ENCODE measurements around the gene ZC3H12C. TPM values are rescaled to one million over a fixed set of nuclear protein-coding genes. Genes with fewer than 3 reads are reported as not detected.

The ZC3H12C gene
- total RNA-seq, 1 donor from 2014 or later, result 9.6 TPM

DNA sequence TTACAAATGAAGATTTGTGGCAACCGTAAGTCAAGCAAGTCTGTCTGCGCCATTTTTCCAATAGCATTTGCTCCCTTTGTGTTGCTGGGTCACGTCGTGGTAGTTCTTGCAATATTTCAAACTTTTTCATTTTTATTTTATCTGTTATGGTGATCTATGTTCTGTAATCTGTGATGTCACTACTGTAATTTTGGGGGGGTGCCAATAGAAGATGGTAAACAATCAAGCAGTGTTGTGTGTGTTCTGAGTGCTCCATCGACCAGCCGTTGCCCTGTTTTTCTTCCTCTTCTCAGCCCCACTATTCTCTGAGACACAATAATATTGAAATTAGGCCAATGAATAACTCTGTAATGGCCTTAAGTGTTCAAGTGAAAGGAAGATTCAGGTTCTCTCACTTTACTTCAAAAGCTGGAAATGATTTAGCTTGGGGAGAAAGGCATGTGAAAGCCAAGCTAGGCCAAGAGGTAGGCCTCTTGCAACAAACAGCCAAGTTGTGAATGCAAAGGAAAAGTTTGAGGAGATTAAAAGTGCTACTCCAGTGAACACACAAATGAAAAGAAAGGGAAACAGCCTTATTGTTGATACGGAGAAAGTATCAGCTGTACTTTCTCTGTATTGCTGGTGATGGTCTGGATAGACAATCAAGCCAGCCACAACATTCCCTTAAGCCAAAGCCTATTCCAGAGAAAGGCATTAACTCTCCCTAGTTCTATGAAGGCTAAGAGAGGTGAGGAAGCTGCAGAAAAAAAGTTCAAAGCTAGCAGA is 7.5 kb downstream of the ZC3H12C start:
- no peaks in the 10 kb centered on the region for H3K27me3 Mint-ChIP-seq
- TF ChIP-seq, protein P1, sequence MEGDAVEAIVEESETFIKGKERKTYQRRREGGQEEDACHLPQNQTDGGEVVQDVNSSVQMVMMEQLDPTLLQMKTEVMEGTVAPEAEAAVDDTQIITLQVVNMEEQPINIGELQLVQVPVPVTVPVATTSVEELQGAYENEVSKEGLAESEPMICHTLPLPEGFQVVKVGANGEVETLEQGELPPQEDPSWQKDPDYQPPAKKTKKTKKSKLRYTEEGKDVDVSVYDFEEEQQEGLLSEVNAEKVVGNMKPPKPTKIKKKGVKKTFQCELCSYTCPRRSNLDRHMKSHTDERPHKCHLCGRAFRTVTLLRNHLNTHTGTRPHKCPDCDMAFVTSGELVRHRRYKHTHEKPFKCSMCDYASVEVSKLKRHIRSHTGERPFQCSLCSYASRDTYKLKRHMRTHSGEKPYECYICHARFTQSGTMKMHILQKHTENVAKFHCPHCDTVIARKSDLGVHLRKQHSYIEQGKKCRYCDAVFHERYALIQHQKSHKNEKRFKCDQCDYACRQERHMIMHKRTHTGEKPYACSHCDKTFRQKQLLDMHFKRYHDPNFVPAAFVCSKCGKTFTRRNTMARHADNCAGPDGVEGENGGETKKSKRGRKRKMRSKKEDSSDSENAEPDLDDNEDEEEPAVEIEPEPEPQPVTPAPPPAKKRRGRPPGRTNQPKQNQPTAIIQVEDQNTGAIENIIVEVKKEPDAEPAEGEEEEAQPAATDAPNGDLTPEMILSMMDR (IDR thresholded peaks at IDR 0.05; ENCODE audit: unreplicated experiment), result no peak
- H3K4me3 Mint-ChIP-seq (ENCODE audit: low read depth), result no peak overlapping the region
- no peaks in the 10 kb centered on the region for H3K4me1 Mint-ChIP-seq (ENCODE audit: low read depth)
- peaks cover 12% of the 10 kb centered on the region for H3K36me3 Mint-ChIP-seq (ENCODE audit: insufficient read depth)
- no peak for DNase-seq (ENCODE audit: low spot score, unreplicated experiment)
- peaks cover 5% of the 10 kb centered on the region for H3K9me3 Mint-ChIP-seq (ENCODE audit: low read depth)
- no peak overlapping the region for H3K27ac Mint-ChIP-seq

DNA sequence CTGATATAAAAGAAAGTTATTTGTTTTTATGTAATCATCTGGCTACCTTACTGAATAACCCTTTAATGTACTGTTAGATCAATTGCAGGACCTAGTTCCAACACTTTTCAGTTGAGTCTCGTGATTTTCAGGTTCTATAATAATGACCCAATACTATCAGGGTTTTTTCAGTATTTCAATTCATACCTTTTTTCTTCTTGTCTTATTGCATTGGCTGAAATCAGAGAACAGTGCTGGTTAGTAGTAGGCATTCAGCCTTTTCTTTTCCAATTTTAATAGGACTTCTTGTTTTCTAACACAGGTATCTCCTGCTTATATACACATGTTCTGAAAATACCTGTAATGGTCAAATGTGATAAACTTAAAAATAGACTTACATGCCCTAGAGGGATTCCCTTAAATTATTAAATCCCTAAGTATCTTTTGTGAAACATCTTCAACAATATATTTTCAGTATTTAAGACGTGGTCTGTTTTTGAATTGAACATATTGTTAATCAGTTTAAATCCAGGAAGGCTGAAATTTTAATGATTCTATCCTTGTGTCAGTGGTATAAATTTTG is 13.6 kb downstream of the ZC3H12C start:
- no peaks in the 10 kb centered on the region for H3K27me3 Mint-ChIP-seq

DNA sequence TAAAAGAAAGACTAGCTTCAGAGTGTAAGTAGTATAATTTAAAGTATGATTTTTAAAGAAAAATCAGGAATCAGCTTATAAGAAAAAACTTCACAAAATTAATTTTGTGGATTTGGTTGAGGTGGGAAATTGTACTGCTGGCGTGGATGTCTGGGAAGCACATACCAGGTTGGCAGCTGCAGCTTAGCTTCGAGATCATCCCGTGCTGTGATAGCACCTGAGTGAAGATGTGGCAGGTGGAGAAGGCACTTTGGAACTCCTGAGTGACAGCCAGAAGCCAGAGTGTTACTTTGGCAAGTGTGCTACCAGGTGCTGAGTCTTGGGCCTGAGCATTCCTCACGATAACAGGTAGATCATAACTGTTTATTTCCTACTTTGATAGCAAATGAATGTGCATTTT is 17.7 kb downstream of the ZC3H12C start:
- no peak overlapping the region for H3K27ac Mint-ChIP-seq

More for the DNA sequence above, 13.6 kb downstream of the ZC3H12C start:
- Mint-ChIP-seq H3K9me3 (ENCODE audit: low read depth) (peaks cover 11% of the 10 kb centered on the region), H3K36me3 (ENCODE audit: insufficient read depth) (peaks cover 20% of the 10 kb centered on the region), H3K4me1 (ENCODE audit: low read depth) (no peaks in the 10 kb centered on the region), H3K4me3 (ENCODE audit: low read depth) (no peak overlapping the region), H3K27ac (no peak overlapping the region)
- TF ChIP-seq, protein P1 (IDR thresholded peaks at IDR 0.05; ENCODE audit: unreplicated experiment), result no peak
- DNase-seq (ENCODE audit: low spot score, unreplicated experiment), result no peak

DNA sequence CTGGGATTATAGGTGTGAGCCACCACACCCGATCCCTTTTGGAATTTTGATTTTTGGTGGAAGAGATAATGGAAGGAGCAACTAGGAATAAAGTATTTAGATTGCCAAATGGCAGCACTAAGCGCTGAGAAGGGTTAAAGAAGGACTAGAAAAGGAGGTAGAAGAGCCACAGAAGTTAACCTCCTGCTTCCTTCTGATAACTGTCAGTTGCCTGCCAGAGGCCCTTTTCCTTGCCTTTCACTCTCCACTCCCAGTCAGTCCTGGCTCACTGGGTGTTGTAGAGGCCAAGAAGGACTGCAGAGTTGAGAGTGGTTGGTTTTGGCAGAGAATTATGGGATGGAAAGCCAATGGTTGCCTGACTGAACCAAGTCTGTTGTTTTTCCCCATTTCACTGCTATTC is 19.3 kb downstream of the ZC3H12C start:
- H3K27ac Mint-ChIP-seq, result no peak overlapping the region
- H3K4me3 Mint-ChIP-seq (ENCODE audit: low read depth), result no peak overlapping the region
- H3K9me3 Mint-ChIP-seq (ENCODE audit: low read depth), result no peaks in the 10 kb centered on the region
- H3K36me3 Mint-ChIP-seq (ENCODE audit: insufficient read depth), result peaks cover 5% of the 10 kb centered on the region
- no peaks in the 10 kb centered on the region for H3K27me3 Mint-ChIP-seq
- H3K4me1 Mint-ChIP-seq (ENCODE audit: low read depth), result no peaks in the 10 kb centered on the region
- DNase-seq (ENCODE audit: low spot score, unreplicated experiment), result no peak
- TF ChIP-seq, protein P1 (IDR thresholded peaks at IDR 0.05; ENCODE audit: unreplicated experiment), result no peak

More for the DNA sequence above, 17.7 kb downstream of the ZC3H12C start:
- Mint-ChIP-seq H3K4me1 (ENCODE audit: low read depth) (no peaks in the 10 kb centered on the region), H3K36me3 (ENCODE audit: insufficient read depth) (peaks cover 10% of the 10 kb centered on the region), H3K4me3 (ENCODE audit: low read depth) (no peak overlapping the region), H3K27me3 (no peaks in the 10 kb centered on the region), H3K9me3 (ENCODE audit: low read depth) (peaks cover 8% of the 10 kb centered on the region)
- TF ChIP-seq, protein P1 (IDR thresholded peaks at IDR 0.05; ENCODE audit: unreplicated experiment), result no peak
- no peak for DNase-seq (ENCODE audit: low spot score, unreplicated experiment)

DNA sequence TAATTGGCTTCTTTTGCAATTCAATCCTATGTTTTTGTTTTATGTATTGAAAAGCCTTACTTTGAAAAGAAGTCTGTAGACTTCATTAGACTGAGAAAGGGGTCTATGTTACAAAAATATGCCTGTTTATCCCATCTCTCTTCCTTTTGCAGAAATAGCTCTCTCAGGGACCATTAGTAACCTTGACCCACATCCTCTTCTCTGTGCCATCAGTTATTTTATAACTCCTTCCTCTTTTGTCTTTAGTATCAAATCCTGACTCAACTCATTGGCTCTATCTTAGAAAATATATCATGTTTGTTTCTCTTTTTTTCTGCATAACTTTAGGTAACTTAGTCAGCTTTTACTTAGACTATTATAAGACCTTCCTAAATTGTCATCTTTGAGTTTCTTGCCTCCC is 20.3 kb downstream of the ZC3H12C start:
- H3K9me3 Mint-ChIP-seq (ENCODE audit: low read depth), result no peaks in the 10 kb centered on the region
- peaks cover 4% of the 10 kb centered on the region for H3K36me3 Mint-ChIP-seq (ENCODE audit: insufficient read depth)
- no peaks in the 10 kb centered on the region for H3K27me3 Mint-ChIP-seq
- no peaks in the 10 kb centered on the region for H3K4me1 Mint-ChIP-seq (ENCODE audit: low read depth)
- DNase-seq (ENCODE audit: low spot score, unreplicated experiment), result no peak
- no peak overlapping the region for H3K27ac Mint-ChIP-seq
- no peak overlapping the region for H3K4me3 Mint-ChIP-seq (ENCODE audit: low read depth)
- TF ChIP-seq, protein P1 (IDR thresholded peaks at IDR 0.05; ENCODE audit: unreplicated experiment), result no peak
